Brain microvascular endothelial cell (primary cell): ENCODE measurements around the gene FNDC3B.

ENCODE experiments used
- DNase-seq: peaks from one replicate; pipeline ENCODE4 v3.0.0-alpha.2; 2020
- H3K27ac ChIP-seq: fragments of 250-450 bp; sonication (Bioruptor Pico); 2 replicates; pipeline ENCODE4 v1.5.1; 2020; ENCODE audit warnings: mild to moderate bottlenecking, moderate library complexity
- H3K27me3 ChIP-seq: fragments of 250-450 bp; sonication (Bioruptor Pico); replicated peaks from 2 replicates; pipeline ENCODE4 v1.5.1; 2020; ENCODE audit warnings: mild to moderate bottlenecking
- H3K36me3 ChIP-seq: fragments of 250-450 bp; sonication (Bioruptor Pico); replicated peaks from 2 replicates; pipeline ENCODE4 v1.5.1; 2020; ENCODE audit warnings: mild to moderate bottlenecking
- H3K4me3 ChIP-seq: 2 replicates; pipeline ENCODE4 v1.5.1; 2011; ENCODE audit warnings: low read depth, mild to moderate bottlenecking, control low read depth, low read length, moderate library complexity
- in situ Hi-C: cut with HindIII; loops from 2 replicates; pipeline ENCODE4 v1.10.0; 2017; ENCODE audit warnings: low sequenced_read_pairs, low pct_ligation_motif_present
- TF ChIP-seq, protein P1 (sequence below): IDR thresholded peaks from 2 replicates; pipeline ENCODE4 v1.5.1; 2011; ENCODE audit warnings: low read depth, mild to moderate bottlenecking, moderate library complexity, low read length, control low read depth, inconsistent platforms; ENCODE audit errors: missing control alignments

FNDC3B gene

DNA sequence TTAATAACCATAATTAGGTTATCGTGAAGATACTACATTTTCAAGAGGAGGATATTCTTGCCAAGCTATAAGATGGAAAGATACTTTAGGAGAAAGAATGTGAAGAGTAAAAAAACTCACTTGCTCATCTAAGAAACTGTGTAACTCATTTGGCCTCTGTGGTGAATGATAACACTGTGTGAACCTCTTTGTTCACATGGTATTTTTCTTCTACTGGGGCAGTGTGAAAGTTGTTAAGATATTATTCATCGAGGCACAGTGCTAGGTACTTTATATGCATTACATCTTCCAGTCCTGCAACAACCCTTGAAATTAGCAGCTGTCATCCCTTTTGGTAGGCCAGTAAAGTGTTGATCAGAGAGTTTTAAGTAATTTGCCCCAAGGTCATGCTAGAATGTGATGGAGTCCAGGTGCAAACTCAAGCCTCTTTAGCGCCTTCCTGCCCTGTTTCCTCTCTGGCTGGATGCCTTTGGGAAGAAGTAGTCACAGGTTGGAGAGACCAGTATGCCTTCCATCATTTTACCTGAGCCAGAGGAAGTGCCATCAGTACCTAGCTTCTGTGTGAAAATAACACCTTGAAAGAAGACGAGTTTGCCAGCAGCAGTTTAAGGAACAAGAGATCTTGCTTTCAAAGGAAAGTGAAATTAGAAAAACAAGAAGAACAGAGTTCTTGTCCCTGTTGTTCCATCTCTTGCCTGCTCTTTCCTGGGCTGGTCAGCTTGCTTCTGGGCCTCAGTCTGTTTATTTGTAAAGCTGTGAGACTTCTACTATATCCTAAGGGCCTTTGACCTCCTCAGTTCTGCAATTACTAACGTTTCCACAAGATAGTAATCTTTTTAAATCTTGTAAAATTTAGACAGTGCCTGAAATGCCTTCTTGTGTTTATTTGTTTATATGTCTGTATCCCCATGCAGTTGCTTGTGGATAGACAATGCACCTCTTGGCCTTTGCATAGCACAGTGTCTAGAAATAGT lies 179.3 kb downstream of the FNDC3B start:
- H3K27me3 ChIP-seq: no peaks in the 10 kb centered on the region
- TF ChIP-seq, protein P1, sequence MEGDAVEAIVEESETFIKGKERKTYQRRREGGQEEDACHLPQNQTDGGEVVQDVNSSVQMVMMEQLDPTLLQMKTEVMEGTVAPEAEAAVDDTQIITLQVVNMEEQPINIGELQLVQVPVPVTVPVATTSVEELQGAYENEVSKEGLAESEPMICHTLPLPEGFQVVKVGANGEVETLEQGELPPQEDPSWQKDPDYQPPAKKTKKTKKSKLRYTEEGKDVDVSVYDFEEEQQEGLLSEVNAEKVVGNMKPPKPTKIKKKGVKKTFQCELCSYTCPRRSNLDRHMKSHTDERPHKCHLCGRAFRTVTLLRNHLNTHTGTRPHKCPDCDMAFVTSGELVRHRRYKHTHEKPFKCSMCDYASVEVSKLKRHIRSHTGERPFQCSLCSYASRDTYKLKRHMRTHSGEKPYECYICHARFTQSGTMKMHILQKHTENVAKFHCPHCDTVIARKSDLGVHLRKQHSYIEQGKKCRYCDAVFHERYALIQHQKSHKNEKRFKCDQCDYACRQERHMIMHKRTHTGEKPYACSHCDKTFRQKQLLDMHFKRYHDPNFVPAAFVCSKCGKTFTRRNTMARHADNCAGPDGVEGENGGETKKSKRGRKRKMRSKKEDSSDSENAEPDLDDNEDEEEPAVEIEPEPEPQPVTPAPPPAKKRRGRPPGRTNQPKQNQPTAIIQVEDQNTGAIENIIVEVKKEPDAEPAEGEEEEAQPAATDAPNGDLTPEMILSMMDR: no peak
- peak overlapping the region; percentile 33 for H3K27ac ChIP-seq
- H3K4me3 ChIP-seq: no peak overlapping the region
- in situ Hi-C loops: no loop called here
- no peak for DNase-seq
- H3K36me3 ChIP-seq: no peaks in the 10 kb centered on the region

DNA sequence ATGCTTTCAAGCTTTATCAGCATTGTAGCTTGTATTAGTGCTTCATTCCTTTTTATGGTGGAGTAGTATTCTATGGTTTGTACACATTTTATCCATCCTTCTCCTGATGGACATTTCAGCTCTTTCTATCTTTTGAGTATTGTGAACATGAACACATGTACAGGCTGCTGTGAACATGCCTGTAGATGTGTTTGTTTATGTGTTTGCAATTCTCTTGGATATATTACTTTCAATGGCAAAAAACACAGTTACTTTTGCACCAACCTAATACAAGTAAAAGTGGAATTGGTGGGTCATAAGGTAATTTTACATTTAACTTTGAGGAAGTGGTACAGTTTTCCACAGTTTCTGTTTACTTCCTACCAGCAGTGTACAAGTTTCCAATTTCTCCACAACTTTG lies 180.4 kb downstream of the FNDC3B start:
- TF ChIP-seq, protein P1: no peak
- Histone ChIP-seq H3K27me3 (no peaks in the 10 kb centered on the region), H3K27ac (no peak overlapping the region), H3K36me3 (no peaks in the 10 kb centered on the region), H3K4me3 (no peak overlapping the region)
- in situ Hi-C loops: no loop called here
- DNase-seq: no peak

DNA sequence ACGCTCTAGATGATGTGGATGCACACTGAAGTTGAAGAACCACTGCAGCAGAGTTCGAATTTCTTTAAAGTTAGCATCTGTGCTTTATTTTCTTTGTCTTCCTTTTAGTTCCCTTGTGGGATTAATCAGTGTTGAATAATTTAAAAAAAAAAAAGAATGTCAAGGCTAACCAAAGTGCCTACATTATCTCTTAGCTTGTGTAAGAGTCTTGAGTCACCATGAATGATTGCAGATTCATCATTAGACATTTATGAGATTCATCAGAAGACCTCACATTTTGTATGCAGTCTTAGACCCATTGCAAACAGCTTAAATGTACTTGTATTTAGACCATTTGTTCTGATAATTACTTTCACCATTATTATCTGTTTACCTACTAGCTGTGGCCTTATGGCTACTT lies 182.2 kb downstream of the FNDC3B start:
- no peak for DNase-seq
- Histone ChIP-seq H3K4me3 (no peak overlapping the region), H3K36me3 (peaks cover 8% of the 10 kb centered on the region), H3K27ac (peak overlapping the region; percentile 59), H3K27me3 (no peaks in the 10 kb centered on the region)
- in situ Hi-C loops: no loop called here
- TF ChIP-seq, protein P1: no peak

DNA sequence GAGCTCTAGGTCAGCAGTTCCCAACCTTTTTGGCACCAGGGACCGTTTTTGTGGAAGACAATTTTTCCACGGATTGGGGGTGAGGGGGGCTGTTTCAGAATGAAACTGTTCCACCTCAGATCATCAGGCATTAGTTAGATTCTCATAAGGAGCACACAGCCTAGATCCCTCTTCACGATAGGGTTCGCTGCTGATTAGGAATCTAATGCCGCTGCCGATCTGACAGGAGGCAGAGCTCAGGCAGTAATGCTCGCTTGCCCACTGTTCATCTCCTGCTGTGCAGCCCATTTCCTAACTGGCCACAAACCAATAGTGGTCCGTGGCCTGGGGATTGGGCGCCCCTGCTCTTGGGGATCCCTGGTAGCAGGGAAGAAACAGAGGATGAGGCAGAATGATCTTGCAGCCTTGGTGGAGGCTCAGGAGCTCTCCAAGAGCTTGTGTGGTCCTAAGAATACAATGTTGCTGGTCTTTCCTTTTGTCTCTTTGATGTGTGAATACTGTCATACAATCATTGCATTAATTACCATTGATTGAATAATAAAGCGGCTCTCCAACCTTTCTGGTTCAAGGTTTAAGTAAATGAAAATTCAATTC lies 183.2 kb downstream of the FNDC3B start:
- TF ChIP-seq, protein P1: no peak
- no peak overlapping the region for H3K4me3 ChIP-seq
- peaks cover 18% of the 10 kb centered on the region for H3K36me3 ChIP-seq
- no peaks in the 10 kb centered on the region for H3K27me3 ChIP-seq
- DNase-seq: no peak
- in situ Hi-C loops: no loop called here
- H3K27ac ChIP-seq: peak overlapping the region; percentile 59

DNA sequence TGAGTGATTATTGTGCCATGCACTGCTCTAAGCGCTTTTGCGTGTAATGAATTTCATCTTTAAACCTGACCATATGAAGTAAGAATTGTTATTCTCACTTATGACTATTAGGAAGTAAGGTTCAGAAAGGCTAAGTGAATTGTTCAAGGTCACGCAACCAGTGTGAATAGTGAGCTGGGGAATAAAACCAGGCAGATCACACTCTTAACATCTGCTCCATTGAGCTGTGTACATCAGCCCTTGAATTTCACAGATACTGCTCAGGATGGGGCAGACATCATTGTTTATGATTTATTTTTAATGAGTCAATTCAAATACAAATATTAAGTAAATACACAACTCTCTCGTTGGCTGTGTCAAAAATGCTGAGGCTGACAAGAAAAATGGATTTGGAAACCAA lies 184.5 kb downstream of the FNDC3B start:
- Histone ChIP-seq H3K4me3 (no peak overlapping the region), H3K27me3 (no peaks in the 10 kb centered on the region), H3K36me3 (peaks cover 30% of the 10 kb centered on the region), H3K27ac (no peak overlapping the region)
- no peak for DNase-seq
- TF ChIP-seq, protein P1: no peak
- in situ Hi-C loops: no loop called here
